ENCODE data around the gene DAPK2.

DAPK2 gene

DNA sequence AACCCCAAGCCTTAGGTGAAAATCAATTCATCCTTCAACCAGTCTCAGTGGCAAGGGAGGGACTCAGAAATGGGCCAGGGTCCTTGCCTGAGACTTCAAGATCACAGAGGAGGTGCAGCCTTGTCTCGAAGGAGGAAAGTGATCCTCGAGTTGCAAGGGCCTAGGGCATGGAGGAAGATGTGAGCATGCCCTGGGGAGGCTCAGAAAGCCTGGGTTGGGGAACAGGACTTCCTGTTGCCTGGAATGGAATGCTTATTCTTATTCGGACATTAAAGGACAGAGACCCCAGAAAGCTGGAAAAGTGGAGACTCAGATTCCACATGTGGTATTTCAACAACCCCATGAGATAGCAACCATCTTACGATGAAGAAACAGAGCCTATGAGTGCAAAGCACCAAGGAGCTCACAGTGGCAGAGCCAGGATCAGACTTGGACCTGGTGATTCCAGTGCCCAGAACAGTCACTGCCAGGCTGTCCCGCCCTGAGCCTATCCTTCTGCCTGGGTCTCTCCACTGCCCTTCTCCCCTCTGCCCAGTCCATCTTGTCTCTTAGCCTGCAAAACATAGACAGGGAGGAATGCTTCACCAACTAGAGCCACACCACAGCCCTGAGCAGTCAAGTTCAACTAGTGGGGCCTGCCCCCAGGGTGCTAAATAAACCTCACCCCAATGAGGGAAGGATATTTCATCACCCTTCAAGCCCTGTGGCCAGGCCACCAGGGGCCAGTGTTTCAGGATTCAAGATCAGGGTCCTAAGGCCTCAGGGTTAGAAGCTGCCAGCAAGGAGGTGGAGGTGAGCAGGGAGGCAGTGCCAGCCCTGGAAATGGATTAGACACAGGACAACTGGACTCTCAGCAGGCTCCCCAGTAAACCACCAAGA, 21.9 kb downstream of the DAPK2 start:
- no peak for DNase-seq (ENCODE audit: low spot score)

DNA sequence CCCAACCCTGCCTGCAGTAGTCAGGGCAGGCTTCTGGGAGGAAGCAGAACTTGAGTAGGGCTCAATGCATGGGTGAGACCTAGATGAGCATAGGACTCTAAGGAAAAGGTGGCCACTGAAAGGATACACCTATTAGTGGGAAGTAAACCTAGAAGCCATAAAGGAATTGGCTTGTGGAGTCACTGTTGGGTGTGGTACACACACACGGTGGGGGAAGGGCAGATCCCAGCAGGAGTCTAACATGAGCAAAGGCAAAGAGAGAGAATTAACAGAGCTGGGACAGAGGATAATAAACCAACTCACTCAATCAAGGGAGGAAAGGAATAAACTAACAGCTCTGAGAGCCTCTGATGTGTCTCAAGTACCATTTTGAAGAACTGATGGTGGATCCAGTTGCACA, 23.1 kb downstream of the DAPK2 start:
- no peak for DNase-seq (ENCODE audit: low spot score)

DNA sequence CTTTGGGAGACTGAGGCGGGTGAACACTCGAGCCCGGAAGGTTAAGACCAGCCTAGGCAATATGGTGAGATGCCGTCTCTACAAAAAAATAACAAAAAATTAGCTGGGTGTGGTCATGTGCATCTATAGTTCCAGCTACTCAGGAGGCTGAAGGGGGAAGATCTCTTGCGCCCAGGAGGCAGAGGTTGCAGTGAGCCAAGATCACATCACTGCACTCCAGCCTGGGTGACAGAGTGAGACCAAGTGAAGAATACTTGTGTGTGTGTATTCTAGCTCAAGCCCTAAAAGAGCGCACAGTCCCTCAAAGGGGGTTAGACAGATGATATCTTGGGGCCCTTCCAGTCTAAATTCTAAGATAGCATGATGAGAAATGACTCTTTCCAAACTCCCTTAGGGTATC, 23.7 kb downstream of the DAPK2 start:
- no peak for DNase-seq (ENCODE audit: low spot score)

DNA sequence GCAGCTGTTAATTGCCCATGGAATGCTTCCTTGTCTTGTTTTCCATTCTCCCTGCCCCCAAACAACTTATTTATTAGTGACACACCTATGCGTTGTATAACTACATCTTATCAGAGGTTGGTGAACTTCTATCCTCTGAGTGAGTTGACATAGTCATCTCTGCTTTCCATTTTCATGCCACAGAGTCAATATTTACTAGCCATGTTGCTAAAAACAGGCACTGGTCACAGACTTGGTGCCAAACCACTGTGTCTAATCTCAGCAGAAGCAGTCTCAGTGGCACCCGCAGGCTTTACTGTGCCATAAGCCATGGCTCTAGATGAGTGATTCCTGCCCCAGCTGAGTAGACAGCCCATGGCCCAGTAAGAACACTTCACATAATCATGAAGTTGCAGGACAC, 26.5 kb downstream of the DAPK2 start:
- no peak for DNase-seq (ENCODE audit: low spot score)

DNA sequence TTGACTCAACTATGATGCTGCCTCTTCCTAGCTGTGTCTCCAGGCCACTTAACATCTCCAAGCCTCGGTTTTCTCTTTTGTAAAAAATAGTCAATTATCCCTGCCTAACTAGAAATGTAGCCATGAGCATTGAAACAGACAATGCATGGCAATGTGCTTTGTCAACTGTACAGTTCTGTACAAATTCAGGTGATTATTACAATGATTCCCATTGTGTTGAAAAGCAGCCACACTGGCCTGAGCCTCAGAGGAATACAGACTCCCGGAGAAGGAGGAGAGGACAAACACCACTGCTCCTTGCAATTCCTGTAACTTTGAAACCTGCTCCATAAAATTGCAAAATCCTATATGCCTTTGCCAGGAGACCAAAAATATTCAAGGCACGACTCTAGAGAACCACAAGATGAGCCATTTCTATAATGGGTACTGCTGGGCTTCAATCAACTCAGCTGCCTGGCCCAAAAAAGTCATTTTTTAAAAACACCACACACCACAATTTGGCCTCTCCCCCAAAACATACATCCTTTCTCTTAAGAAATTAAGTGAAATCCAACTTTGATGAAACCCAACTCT, 28.6 kb downstream of the DAPK2 start:
- no peak for DNase-seq (ENCODE audit: low spot score)

DNA sequence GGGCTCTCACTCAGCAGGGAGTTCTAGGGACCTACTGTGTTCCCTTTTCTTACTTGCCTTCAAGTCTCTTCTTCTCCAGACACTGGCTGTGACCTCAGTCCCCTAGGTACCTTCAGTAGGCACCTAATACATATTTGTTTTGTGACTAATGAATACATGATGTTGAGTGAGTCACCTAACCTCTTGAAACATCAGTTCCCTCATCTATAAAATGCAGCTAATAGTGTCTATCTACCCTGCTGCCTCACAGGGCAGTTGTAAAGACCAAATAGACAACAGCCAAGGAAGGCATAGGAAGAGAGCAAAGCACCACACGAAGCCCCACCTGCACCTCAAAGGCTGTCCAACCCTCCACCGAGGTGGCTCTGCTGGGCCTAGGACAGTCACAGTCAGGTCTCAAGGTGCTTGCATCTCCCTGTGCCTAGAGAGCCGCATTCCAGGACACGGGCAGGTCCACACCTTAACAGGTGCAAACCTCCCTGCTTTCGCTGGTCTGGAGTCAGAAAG, 29.1 kb downstream of the DAPK2 start:
- DNase-seq (ENCODE audit: low spot score) = no peak

DNA sequence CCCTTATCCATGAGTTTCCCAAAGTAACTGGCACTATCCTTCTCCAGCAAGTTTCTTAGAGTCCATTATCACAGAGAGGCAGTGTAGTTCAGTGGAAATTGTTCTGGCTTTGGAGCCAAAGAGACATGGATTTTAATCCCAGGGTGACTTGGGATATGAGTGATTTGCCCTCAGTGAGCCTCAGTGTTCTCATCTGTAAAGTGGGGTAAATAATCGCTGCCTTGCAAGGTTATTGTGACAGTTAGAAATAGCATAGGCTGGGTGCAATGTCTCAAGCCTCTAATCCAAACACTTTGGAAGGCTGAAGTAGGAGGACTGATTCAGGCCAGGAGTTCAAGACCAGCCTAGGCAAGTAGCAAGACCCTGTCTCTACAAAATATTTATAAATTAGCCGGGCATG, 30.0 kb downstream of the DAPK2 start:
- no peak for DNase-seq (ENCODE audit: low spot score)

DNA sequence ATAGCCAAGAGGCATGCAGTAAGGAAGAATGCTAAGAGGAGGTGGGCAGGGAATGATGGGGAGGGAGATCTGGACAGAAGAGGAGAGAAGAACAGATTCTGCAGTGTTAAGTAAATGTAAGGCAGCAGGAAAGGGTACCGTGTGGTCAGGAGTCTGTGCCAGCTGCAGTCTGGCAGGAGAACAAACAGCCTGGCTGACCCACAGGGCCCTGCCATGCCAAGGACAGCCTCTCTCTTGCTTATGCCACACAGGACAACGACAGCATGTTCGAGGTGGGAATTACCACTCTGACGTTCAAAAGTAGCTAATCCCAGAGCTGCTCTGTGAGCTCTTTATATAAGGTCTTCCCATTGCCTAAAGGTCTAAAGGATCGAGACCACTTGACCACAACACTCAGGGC, 31.3 kb downstream of the DAPK2 start:
- no peak for DNase-seq (ENCODE audit: low spot score)

DNA sequence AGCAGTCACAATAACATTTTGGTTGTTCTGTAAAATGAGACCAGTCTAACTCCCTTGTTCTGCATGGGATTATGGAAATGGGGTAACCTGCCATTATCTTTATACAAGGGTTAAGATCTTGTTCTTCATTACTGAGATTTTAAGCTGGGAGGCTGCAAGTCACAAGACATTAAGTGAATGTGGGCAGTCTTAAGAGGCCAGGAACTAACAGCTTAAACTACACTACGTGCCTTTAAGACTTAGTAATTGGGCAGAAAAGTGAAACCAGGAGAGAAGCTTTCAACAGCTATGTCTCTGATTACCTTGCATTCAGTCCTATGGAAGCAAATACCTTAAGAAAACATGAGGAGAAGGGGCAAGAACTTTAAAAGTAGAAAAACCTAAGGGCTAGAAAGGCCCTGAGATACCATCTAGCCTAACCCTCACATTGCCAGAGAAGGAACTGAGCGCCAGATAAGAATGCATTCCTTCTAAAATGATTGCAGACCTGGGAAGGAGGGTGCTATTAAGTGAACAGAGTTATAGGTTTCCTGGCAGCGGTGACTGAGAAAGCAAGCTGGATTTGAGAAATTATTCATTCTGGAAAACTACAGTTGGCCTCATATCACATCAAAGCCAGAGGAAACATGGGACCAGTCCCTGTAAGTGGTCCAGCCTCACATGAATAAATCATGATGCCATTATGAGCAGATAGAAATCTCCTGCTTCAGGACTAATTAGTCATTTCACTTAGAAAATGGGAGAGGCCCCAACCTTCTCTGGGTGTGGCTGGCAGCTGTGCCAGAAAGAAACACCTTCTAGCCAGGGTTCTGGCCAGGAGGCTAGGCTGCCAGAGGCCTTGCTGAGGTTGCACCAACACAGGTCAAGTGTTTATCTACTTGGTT, 32.9 kb downstream of the DAPK2 start:
- DNase-seq (ENCODE audit: low spot score) = no peak

DNA sequence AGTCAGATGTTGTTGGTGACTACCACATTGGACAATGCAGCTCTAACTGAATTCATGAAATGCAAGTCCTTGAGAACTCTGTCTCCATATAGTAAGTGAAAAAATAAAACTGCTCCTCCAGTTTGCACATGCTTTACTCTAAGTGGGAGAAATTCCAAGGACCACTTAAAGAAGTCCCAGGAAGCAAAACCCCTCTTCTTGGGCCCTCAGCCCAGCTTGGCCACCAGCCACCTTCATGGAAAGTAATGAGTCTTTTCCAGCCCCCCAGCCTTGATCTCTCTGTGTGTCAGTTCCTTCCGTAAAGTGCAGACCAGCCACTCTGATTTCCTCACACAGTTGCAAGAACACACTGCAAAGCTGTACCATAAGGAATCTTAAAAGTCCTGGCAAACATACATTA, 34.5 kb downstream of the DAPK2 start:
- no peak for DNase-seq (ENCODE audit: low spot score)

DNA sequence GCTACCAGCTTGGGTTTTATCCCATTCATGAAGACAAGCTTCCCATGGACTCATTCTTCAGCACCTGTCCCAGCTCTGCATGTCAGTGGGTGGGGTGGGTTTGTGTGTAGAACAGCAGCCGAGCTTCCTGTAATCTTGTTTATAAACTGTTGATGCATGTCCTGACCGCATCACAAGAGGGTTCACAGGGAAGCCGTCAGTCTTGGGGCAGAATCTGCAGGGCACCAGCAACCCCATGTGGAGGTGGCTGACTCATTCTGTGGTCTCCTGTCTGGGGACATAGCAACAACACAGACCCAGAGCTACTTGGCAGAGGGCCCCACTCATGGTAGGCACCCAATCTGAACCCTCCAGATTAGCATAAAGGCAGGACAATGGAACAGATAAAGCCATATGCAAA, 35.6 kb downstream of the DAPK2 start:
- DNase-seq (ENCODE audit: low spot score) = peak; percentile 92

DNA sequence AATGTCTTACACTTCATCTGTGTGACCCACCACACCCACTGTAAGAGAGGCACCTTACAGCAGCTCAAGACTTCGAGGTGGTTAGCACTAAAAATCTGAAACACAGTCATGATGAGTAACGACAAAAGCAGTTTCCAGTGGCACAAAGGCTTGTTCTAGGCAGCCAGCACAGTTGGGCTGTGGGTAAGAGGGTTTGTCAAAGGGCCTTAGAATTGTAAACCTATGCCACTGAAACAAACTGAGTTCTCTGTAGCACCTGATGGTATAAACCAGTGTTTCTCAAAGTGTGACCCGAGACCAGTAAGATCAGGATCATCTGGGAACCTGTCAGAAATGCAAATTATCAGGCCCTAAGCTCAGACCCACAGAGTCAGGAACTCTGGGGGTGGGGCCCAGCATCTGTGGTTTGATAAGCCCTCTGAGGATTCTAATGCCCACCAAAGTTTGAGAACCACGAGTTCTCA, 36.5 kb downstream of the DAPK2 start:
- peak; percentile 39 for DNase-seq (ENCODE audit: low spot score)

DNA sequence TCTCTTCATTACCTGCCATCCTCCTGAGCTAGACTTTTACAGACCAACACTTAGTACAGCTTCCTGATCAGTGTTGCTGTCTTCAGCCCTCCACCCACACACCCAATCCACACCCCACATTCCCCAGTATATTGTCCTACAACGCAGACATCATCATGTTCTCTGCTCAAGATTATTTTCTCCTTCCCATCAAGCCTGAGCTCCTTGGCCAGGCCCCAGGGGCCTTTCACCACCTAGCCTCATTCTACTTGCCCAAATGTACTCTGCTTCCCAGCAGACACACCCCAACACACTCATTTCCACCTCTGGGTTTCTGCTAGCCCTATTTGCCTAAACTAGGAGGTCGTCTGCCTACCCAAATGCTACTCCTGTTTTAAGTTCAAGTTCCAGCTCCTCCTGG, 37.0 kb downstream of the DAPK2 start:
- DNase-seq (ENCODE audit: low spot score) = no peak

DNA sequence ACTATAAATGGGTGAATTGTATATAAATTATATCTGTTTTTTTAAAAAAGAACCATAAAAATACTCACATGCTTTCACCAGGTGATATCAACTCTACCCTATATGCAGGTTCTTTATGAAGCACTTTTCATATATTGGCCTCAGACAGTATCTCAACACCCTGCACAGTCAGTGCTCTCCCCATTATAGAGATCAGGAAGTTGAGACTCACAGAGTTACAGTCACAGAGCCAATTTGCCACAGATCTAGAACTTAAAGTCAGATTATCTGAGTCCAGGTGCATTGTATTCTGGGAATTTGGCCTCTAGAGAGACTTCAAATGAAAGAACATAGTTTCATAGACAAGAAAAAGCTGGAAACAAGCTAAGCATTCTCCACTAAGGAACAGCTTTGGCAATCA, 38.1 kb downstream of the DAPK2 start:
- no peak for DNase-seq (ENCODE audit: low spot score)

DNA sequence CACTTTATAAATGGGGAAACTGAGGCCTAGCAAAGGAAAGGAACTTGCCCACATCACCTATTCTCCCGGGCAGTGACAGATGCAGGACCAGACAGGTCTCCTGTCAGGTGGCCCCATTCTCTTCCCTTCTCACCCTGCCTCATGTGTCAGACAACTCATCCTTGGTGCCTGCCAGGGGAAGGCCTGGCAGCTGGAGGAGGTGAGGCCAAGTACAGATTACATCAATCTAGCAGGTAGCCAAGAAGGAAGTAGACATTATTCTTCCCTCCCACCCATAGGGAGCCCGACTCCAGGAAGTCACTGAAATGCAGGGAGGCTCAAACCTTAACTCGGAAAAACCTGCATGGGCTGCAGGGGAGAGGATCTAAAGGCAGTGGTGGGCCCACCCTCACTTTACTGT, 39.6 kb downstream of the DAPK2 start:
- DNase-seq (ENCODE audit: low spot score) = no peak

DNA sequence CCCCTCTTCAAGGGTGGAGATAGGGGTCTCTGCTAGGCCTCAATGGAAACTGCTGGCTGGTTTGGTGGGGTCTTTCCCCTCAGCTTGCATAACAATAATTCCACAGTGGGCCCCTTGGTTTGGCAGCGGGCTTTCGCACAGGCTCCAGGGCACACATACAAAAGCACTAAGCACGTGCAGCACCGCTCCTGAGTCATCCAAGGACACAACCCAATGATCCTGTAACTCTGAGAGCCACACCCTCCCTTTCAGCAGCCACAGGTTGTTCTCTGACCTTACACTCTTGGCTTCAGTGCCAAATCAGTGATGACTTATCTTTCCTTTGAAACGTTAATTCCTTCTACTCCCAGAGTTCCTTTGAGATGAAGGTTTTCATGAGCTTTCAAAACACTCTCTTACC, 41.7 kb downstream of the DAPK2 start:
- no peak for DNase-seq (ENCODE audit: low spot score)

DNA sequence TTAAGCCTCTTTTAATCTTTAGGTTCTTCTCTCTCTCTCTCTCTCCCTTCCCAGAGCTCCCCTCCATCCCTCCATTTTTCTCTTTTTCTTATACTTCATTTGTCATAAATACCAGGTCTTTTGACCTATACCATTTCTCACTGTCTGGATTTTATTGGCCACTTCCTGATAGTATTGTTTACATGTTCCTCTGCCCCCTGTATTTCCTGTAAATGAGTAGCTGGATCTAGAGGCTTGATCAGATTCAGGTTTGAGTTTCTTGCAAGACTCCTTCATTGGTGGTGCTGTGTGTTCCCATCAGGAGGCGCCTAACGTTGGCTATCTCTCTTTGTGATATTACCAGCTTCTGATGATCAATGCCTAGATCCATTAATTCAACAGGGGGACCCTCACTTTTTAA, 42.2 kb downstream of the DAPK2 start:
- no peak for DNase-seq (ENCODE audit: low spot score)

DNA sequence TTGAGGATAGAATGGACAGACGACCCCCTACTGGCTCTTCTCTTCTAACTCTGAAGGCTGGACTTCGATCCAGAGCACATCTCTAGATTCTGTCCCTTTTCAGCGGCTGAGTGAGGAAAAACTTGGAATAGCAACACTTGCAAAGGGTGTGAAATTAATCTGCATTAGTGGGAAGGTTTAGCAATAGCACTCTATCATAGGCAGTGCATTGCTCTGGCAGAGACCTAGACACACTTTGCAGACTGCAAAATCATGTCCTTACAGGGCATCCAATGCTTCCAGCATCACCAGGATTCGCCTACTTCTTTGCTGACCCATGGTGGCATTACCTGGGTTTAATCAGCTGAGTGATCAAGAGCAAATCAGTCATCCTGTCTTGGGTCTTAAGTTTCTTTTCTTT, 43.1 kb downstream of the DAPK2 start:
- DNase-seq (ENCODE audit: low spot score) = no peak

DNA sequence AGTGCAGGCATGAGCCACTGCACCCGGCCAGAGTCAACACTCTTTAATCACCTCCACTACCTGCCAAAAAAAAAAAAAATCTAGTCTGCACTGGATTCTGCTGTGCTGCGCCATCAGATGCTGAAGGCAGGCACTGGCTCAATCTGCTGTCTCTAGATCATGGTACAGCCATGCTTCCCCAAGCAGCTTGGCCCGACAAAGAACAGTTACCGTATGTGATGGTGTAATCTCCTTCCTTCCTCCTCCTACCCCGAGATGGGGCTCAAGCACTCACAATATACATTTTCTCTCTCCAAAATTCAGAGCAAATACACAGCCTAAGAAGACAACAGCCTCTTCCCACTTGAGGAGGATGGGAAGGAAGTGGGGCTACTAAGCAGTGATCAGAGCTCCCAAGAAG, 45.1 kb downstream of the DAPK2 start:
- no peak for DNase-seq (ENCODE audit: low spot score)

DNA sequence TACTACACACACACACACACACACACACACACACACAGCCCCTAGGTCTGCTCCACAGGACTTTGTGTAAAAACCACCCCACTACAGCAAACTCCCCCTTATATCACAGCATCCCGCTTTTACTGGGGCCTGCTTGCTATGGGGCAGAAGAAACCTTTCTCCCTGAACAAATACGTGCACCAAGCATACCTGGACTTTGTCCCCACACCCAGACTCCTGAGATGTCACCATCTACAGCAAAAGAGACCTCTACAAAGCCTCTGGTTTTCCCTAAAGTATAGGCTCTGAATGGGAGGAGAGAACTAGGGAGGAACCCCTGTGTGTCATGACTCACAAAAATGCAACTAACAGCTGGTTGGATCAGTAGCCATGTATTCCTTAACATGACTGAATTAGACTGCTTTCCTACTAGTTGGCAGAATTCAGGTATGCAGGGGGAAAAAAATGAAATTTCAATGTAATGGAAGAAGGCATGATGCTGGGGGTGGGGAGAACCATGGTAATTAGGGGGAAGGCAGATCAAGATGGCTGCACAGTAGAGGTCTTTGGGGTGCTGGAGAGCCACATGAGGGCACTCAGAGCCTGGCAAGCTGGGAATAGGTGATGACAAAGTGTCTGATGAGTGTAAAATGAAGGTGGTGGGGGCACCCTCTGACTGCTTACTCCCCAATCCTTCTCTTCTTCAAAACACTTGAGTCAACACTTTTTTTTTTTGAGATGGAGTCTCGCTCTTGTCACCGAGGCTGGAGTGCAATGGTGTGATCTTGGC, 45.9 kb downstream of the DAPK2 start:
- no peak for DNase-seq (ENCODE audit: low spot score)

DNA sequence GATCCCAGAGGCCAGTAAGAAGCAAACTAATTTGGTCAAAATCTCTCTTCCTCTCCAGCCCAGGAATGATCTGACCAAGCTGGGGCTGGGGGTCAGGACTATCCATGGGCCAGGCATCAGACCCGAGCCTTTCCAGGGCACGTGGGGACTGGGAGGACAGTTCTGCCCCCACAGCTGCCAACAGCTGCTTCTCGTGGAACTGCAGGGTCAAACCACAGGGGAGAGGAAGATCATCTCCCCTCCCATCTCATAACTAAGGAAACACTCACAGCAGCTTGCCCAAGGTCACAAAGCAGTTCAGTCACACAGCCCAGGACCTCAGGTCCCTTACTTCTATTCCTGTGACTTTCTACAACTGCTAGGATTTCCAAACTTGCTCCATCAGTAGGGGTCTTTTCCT, 47.1 kb downstream of the DAPK2 start:
- no peak for DNase-seq (ENCODE audit: low spot score)

DNA sequence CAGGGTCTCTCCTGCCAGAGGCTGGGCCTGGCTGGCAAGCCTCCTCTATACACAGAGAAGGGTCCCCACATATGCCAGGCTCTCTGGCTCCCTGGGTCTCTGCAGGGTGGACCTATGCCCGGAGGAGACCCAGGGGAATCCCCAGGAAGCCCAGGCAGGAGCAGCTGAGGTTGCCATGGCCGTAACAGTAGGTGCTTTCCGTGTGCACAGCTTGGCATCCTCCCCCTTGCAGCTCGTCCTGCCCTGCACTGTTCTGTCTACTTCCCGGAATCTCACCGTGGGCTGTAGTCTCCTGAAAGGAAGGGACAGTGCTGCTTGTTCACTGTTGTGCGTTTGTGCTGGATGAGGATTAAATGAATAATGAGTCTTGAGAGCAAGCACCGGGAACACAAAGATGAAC, 47.8 kb downstream of the DAPK2 start:
- no peak for DNase-seq (ENCODE audit: low spot score)
